Measurements from ENCODE around the gene EXOC1.
"Not testable (repeated sequence)": the region's sequence is repeated elsewhere in the genome, so short reads cannot be mapped to it uniquely, and the experiment has no call there.

EXOC1 gene, protein sequence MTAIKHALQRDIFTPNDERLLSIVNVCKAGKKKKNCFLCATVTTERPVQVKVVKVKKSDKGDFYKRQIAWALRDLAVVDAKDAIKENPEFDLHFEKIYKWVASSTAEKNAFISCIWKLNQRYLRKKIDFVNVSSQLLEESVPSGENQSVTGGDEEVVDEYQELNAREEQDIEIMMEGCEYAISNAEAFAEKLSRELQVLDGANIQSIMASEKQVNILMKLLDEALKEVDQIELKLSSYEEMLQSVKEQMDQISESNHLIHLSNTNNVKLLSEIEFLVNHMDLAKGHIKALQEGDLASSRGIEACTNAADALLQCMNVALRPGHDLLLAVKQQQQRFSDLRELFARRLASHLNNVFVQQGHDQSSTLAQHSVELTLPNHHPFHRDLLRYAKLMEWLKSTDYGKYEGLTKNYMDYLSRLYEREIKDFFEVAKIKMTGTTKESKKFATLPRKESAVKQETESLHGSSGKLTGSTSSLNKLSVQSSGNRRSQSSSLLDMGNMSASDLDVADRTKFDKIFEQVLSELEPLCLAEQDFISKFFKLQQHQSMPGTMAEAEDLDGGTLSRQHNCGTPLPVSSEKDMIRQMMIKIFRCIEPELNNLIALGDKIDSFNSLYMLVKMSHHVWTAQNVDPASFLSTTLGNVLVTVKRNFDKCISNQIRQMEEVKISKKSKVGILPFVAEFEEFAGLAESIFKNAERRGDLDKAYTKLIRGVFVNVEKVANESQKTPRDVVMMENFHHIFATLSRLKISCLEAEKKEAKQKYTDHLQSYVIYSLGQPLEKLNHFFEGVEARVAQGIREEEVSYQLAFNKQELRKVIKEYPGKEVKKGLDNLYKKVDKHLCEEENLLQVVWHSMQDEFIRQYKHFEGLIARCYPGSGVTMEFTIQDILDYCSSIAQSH

DNA sequence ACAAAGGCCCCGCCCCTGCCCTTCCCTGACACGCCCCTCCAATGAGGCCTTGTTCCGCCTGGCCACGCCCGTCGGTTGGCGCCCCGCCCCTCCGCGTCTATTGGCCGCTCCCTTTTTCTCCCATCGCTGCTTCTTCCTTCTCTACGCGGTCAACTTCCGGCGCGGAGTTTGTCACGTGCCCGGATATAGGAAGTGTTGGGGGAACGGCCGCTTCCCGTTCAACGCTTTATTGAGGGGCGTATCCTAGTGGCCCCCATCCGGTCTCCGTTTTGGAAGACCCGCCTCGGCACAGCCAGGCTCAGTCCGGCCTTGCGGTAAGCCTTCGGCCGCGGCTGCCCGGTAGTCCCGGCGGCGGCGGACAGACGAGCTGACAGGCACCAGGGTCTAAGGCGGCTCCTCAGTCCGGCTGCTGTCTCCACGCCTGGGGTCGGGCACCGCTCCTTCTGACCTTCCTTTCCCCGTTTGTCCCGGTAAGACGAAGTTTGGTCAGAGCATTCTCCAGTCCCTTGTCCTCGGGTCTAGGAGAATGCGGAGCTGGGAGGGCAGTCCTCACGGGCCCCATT lies at the start of gene EXOC1:
EXOC1 (plus strand) TSS at position 165 of the 563 bp plus-strand sequence. CDS start 4,676 bp downstream, outside the sequence.
- FAIRE-seq (peak; percentile 99), DNase-seq (ENCODE audit: extremely low spot score, insufficient read length, low read depth) (peak; percentile 84)

DNA sequence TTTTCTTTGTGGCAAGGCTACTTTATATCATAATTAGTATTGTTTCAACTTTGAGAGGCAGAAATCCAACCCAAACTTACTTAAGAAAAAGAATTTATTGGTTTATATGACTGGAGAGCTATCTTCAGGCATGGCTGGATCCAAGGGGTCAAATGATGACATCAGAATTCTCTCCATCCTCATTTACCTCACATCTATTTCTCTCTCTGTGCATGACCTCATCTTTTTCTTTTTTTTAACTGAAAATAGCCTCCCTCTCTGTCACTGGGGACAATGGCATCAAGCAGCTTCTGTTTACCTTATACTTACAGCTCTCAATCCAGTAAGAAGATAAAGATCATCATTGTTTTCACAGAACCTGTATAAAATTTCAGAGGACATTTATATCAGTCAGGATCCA lies 45.9 kb upstream of the EXOC1 start:
- no peak for DNase-seq (ENCODE audit: extremely low spot score, insufficient read length, low read depth)
- FAIRE-seq = no peak

DNA sequence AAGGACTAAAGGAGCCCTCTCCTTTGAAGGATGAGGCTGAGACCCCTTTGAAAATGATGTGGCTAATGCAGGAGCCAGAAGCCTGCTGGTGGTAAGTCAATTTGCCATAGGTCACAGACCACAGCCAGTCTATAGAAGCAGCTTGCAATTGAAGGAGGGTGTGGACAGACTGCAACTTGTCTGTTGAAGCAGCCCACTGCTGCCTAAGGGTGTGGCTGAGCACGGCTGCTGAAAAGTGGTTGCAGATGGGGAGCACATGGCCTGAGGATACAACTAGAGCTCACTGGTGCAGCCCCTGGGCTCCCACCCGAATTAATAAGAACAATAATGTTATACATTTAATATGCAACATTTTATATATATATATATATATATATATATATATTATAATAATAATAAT lies 45.3 kb upstream of the EXOC1 start:
- no peak for FAIRE-seq
- DNase-seq (ENCODE audit: extremely low spot score, insufficient read length, low read depth) = no peak

DNA sequence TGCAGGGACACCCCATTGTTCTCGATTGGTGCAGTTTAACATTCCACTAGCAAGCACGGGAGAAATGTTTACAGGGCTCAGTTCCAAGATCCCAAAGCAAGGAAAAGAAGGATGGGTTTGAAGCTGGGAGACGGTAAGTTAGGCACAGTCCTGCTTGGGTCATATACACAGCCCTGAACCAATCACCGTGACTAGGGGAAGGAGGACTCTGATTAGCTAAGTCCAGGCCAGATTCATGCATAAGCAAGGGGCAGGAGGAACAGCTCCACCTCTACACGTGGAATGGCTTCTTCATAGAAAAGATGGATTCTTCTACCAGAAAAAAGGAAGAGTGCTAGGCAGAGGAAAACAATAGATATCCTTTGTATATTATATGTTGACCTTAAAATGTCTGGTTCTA lies 44.8 kb upstream of the EXOC1 start:
- FAIRE-seq = no peak
- no peak for DNase-seq (ENCODE audit: extremely low spot score, insufficient read length, low read depth)

DNA sequence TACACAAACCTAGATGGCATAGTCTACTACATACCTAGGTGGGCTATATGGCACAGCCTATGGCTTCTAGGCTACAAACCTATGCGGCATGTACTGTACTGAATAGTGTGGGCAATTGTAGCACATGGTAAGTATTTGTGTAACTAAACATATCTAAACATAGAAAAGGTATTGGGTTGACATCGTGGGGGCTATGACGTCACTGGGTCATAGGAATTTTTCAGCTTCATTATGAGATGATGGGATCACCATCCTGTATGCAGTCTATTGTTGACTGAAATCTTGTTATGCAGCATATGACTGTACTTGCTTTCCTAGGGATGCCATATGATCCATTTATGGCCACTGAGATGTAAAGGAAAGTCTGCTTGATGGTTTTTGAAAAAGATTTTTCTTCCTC lies 35.8 kb upstream of the EXOC1 start:
- no peak for DNase-seq (ENCODE audit: extremely low spot score, insufficient read length, low read depth)
- FAIRE-seq = no peak

DNA sequence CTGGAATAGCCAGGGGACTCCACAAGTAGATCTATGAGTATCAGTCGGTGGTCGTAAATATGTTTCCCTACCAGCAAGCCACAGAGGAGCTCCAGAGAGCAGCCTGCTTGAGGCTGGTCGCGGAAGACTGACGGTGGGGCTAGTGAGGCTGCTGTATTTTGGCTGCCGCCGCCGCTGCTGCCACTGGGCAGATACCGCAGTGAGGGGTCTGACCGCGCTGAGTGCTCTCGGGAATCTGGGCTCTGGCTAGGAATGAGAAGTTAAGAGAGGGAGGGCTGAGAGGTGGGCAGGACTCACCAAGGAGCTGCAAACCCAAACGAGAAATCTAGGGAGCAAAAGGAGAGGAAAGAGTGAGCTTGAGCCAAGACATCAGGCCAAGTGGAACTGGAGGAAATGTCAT lies 33.8 kb upstream of the EXOC1 start, which contains the start of gene EXOC1L:
EXOC1L (plus strand) TSS at position 157 of the 400 bp plus-strand sequence; CDS start at position 394, 237 bp downstream.
- FAIRE-seq (no peak), DNase-seq (ENCODE audit: extremely low spot score, insufficient read length, low read depth) (no peak)

DNA sequence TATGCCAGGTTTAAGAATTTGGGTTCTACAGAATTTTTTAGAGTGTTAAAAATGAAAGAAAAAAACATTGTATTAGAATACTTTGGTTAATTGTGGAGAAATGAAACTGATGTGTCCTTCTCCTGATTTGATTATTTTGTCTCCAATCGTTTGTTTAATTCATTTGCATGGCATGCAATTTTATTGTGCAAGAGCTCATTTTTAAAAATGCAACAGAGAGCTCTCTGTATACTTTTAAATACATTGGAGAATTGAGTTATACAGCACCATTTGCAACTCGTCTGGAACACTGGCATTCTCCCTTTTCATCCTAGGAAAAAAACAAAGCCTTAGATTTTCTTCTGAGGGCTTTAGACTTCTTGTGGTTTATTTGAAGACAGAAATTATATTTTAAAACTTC lies 33.2 kb upstream of the EXOC1 start:
- DNase-seq (ENCODE audit: extremely low spot score, insufficient read length, low read depth) = no peak
- FAIRE-seq = no peak

DNA sequence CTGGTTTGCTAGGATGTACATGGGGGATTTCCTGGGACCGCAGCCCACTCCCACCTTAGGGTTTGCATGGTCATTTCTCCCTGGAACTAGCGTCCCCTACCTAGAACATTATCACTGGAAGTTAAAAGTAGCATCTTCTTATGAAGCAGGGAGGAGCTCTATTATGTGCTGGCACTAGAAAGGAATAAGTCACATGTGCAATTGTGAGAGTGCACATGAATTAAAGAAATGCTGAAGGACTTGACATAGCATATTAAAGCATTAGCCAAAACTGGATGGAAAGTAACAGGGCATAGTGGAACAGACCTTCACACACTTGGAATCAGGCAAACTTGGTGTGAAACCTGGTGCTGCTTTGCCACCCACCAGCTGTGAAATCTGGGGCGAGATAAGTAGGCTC lies 31.1 kb upstream of the EXOC1 start:
- FAIRE-seq = no peak
- no peak for DNase-seq (ENCODE audit: extremely low spot score, insufficient read length, low read depth)

DNA sequence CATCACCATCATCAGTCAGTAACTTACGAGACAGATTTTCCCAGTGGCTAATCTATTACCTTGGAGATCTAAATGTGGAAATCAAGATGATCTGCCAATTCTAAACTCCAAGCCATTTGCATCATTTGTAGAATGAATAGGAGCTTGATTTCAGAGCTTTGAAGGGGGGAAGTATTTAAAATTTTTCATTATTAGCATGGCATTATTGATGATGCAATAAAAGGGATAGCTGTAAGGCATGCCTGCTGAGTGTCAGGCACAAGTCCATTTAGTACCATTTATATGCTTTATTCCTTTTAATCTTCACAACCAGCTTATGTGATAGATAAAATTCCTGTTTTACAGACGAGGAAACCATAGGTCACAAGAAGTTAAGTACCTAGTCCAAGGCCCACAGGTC lies 28.6 kb upstream of the EXOC1 start:
- FAIRE-seq (no peak), DNase-seq (ENCODE audit: extremely low spot score, insufficient read length, low read depth) (no peak)

DNA sequence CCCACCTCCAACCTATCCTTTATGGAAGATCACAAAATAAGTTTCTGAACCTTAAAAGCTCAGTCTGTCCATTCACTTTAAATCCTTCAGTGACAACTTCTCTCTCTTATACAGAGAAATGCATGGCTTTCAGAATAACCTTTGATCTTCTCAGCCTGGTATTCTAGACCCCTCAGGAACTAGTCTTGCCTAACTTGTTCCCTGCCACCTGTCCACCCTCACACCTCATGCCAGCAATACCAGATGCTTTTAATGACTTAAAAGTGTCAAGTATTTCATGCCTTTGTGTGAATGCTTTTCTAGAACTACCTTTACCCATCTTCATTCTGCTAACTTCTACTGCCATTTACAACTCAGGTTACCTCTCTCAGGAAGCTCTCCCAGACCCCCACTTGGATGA lies 26.5 kb upstream of the EXOC1 start:
- DNase-seq (ENCODE audit: extremely low spot score, insufficient read length, low read depth) (no peak), FAIRE-seq (no peak)

DNA sequence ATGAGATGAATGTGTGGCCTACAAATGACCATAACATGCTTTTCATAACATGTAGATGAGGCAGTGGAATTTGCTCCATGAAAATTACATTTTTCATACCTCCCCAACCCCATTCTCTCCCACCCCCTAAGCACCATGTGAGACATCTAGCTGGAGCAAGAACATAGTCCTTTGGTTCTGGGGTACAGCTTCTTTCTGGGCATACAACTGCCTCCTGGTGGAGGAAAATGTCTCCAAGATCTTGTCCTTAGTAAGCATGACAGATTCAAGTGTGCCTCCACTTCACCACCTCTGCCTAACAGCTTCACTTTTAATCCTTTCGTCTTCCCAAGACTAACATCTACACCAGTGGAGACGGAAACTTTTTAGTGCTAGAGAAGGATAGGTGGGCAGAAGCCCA lies 25.9 kb upstream of the EXOC1 start:
- no peak for DNase-seq (ENCODE audit: extremely low spot score, insufficient read length, low read depth)
- no peak for FAIRE-seq

DNA sequence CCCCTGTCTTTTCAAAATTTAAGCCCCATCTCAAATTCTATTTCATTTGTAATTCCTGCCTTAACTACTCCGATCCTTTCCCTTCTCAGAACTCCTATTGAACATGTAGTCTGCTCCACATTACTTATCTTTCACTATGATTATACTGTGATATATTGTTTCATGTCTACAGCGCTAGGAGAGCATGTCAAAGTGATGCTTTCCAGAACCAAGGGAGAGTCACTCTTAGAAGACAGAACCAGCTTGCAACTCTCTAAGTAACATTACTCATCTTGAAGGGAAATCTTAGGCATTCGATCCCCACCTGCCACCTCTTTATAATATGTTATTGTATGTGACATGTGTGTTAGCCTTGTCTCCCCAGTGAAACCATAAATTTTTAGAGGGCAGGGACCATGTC lies 23.4 kb upstream of the EXOC1 start:
- FAIRE-seq (no peak), DNase-seq (ENCODE audit: extremely low spot score, insufficient read length, low read depth) (no peak)

DNA sequence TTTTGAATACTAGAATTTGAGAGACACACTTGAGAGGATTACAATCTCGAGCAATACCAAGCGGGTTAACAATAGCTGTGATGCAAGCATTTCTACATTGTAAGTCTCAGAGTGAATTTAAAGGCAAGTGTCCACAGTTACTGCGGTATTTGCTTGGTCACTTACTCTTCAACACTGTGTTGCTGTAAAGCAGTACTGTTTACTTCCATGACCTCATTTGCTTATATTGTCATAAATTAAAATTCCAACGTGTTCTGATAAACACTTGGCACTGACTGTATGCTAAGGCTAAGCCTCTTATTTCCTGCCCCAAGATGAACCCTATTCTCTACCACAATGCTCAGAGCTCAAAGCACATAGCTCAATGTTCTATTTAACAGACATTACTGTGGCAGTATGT lies 22.7 kb upstream of the EXOC1 start:
- DNase-seq (ENCODE audit: extremely low spot score, insufficient read length, low read depth) = no peak
- no peak for FAIRE-seq

DNA sequence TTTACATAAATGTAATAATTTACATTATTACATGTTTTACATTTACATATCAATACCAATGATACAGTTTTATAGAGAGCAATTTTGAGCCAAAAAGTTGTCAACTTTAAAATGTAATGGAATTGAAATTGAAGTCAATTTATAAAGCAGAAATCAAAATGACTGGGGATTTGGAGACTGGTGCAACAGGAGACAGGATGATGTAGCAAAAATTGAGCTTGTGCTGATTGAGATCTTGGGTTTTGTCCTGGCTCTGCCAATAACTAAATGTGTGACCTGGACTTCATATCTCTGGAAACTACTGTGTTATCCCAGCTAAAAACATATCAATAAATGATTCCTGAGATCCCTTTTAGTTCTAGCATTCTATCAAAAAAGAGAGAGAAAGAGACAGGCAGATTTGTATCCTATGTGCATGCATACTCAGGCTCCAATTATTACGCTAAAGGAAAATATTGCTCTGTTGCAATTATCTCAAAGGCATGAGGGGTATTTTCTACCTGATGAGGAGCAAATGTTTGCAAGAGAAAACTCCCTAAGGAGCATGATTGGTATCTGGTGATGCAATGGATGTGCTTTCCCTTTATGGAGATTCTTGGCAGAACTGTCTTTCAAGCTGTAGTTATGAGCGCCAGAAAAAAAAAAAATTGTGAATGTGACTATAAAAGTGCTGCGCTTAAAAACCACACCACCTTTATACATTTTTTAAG lies 19.2 kb upstream of the EXOC1 start:
- FAIRE-seq (no peak), DNase-seq (ENCODE audit: extremely low spot score, insufficient read length, low read depth) (no peak)

DNA sequence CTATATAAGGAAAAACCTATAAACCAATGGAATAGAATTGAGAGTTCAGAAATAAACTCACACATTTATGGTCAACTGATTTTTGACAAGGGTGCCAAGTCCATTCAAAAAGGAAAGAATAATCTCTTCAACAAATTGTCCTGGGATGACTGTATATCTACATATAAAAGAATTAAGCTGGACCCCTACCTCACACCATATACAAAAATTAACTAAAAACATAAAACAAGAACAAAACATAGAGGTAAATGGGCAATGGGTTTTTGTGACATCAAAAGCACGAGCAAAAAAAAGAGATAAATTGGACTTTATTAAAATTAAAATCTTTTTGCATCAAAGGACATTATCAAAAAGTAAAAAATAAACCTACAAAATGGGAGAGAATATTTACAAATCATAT lies 15.5 kb upstream of the EXOC1 start:
- no peak for FAIRE-seq

DNA sequence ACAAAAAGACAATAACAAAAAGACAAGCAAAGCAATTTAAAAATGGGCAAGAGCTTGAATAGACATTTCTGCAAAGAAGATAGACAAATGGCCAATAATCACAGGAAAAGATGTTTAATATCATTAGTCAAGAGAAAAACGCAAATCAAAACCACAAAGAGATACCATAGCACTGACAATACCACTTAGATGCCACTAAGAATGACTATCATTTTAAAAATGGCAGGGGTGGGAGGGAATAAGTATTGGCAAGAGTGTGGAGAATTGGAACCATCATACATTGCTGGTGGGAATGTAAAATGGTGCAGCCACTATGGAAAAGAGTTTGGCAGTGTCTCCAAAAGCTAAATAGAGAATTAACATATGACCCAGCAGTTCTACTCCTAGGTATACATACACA lies 15.1 kb upstream of the EXOC1 start:
- DNase-seq (ENCODE audit: extremely low spot score, insufficient read length, low read depth) = no peak
- FAIRE-seq = no peak

More for the DNA sequence above, 15.5 kb upstream of the EXOC1 start:
- no peak for DNase-seq (ENCODE audit: extremely low spot score, insufficient read length, low read depth)

DNA sequence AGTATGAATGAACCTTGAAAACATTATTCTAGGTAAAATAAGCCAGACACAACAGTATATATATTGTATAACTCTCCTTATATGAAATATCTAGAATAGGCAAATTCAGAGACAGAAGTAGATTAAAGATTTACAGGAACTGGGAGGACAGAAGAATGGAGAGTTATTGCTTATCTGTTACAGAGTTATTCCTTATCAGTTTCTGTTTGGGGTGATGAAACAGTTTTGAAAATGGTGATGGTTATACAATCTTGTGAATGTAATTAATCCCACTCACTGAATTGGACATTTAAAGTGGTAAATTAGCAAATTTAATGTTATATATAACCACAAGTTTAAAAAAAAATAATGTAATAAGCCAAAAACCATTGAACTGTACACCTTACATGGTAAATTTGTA lies 14.5 kb upstream of the EXOC1 start:
- no peak for FAIRE-seq
- no peak for DNase-seq (ENCODE audit: extremely low spot score, insufficient read length, low read depth)

DNA sequence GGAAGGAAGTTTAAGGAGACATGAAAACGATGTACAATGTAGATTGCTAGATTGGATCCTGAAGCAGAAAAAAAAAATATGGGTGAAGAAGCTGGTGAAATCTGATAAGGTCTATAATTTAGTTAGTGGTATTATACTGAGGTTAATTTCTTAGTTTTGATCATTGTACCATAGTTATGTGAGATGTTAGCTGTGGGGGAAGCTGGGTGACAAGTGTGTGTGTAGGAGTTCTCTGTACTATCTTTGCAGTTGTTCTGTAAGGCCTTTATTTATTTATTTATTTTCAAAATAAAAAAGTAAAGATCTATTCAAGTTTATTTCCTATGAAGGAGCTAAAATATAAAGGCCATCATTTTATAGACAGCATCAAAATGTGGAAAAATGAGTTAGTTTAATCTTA lies 12.5 kb upstream of the EXOC1 start:
- DNase-seq (ENCODE audit: extremely low spot score, insufficient read length, low read depth) = no peak
- FAIRE-seq = no peak

DNA sequence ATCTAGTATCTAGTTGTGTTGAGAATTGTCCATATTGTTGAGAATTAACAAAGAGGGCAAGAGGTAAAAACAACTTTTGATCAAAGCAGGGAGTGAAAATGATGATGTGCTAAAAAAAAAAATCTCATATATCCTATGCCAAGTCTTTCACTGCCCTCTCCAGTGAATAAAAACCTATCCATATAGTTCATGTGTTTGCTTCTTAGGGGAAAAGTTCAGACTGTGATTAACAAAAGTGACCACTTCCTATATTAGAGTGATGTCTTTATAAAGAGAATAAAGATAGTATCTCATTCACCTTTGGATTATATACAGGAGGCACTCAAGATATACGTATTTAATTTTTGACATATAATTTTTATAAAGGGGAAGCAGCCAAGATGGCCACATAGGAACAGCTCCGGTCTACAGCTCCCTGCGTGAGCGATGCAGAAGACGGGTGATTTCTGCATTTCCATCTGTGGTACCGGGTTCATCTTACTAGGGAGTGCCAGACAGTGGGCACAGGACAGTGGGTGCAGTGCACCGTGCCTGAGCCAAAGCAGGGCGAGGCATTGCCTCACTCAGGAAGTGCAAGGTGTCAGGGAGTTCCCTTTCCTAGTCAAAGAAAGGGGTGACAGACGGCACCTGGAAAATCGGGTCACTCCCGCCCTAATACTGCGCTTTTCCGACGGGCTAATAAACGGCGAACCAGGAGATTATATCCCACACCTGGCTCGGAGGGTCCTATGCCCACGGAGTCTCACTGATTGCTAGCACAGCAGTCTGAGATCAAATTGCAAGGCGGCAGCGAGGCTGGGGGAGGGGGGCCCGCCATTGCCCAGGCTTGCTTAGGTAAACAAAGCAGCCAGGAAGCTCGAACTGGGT lies 11.8 kb upstream of the EXOC1 start:
- DNase-seq (ENCODE audit: extremely low spot score, insufficient read length, low read depth); FAIRE-seq: not testable (repeated sequence)

All from GM18507 (cell line).